CD4-positive, alpha-beta T cell treated with Interleukin-6 at 100 ng/mL for 8 hours (primary cell): ENCODE results near the gene CNOT4.

Experiments
- DNase-seq: peaks from one replicate; pipeline ENCODE4 v3.0.0-alpha.2; 2020; ENCODE audit warnings: mixed read lengths, low spot score

The CNOT4 gene

GRCh38 chr7:135509839-135510591 is at the start of gene CNOT4:
TSS of gene CNOT4 (minus strand) at chr7:135510102. CDS start at chr7:135438331, 71,771 bp downstream.
- DNase-seq: peak; percentile 97

GRCh38 chr7:135558881-135559280 is 49.0 kb upstream of the CNOT4 start:
- no peak for DNase-seq

GRCh38 chr7:135558337-135558767 is 48.5 kb upstream of the CNOT4 start:
- peak; percentile 61 for DNase-seq

GRCh38 chr7:135557455-135558336 is 47.8 kb upstream of the CNOT4 start, which contains the start of gene NUP205:
TSS of gene NUP205 (plus strand) at chr7:135557917. CDS start at chr7:135557945, 28 bp downstream.
- DNase-seq: peak; percentile 67

- DNase-seq: no peak
Measured at GRCh38 chr7:135553346-135553745, 43.4 kb upstream of the CNOT4 start.

GRCh38 chr7:135552148-135552547 is 42.2 kb upstream of the CNOT4 start:
- no peak for DNase-seq

GRCh38 chr7:135550196-135550595 is 40.3 kb upstream of the CNOT4 start:
- DNase-seq: no peak

- no peak for DNase-seq
Measured at GRCh38 chr7:135541029-135541428, 31.1 kb upstream of the CNOT4 start.

GRCh38 chr7:135539629-135540028 is 29.7 kb upstream of the CNOT4 start:
- no peak for DNase-seq

GRCh38 chr7:135538376-135538775 is 28.5 kb upstream of the CNOT4 start:
- no peak for DNase-seq

GRCh38 chr7:135537905-135538304 is 28.0 kb upstream of the CNOT4 start:
- no peak for DNase-seq

GRCh38 chr7:135537453-135537852 is 27.6 kb upstream of the CNOT4 start:
- DNase-seq: no peak

- no peak for DNase-seq
Measured at GRCh38 chr7:135536150-135536549, 26.2 kb upstream of the CNOT4 start.

GRCh38 chr7:135527025-135527424 is 17.1 kb upstream of the CNOT4 start:
- DNase-seq: no peak

- DNase-seq: no peak
Measured at GRCh38 chr7:135525426-135525825, 15.5 kb upstream of the CNOT4 start.

- no peak for DNase-seq
Measured at GRCh38 chr7:135523146-135523545, 13.2 kb upstream of the CNOT4 start.

- no peak for DNase-seq
Measured at GRCh38 chr7:135522509-135522908, 12.6 kb upstream of the CNOT4 start.

- no peak for DNase-seq
Measured at GRCh38 chr7:135519871-135520270, 10.0 kb upstream of the CNOT4 start.

GRCh38 chr7:135519233-135519688 is 9.4 kb upstream of the CNOT4 start:
- no peak for DNase-seq

- DNase-seq: no peak
Measured at GRCh38 chr7:135518748-135519147, 8.8 kb upstream of the CNOT4 start.

GRCh38 chr7:135517060-135517459 is 7.2 kb upstream of the CNOT4 start:
- no peak for DNase-seq

GRCh38 chr7:135514856-135515255 is 5.0 kb upstream of the CNOT4 start:
- no peak for DNase-seq
